ENCODE results near the gene MBP. TPM values are rescaled to one million over a fixed set of nuclear protein-coding genes. Genes with fewer than 3 reads are reported as not detected.
"Not testable (repeated sequence)": the region's sequence is repeated elsewhere in the genome, so short reads cannot be mapped to it uniquely, and the experiment has no call there.

The MBP gene
- total RNA-seq, 1 experiment from 2014 or later, result 4.5 TPM

GRCh38 chr18:76953583-76954233 lies 178.9 kb downstream of the MBP start:
- Histone ChIP-seq H3K4me3 (ENCODE audit: insufficient read depth, low read depth, low read length) (no peak overlapping the region), H3K36me3 (replicated peaks; ENCODE audit: control insufficient read depth, insufficient read depth, low read length) (peaks cover 5% of the 10 kb centered on the region), H3K27me3 (ENCODE audit: control insufficient read depth, insufficient read depth, low read length) (no peaks in the 10 kb centered on the region)
- DNase-seq, result no peak

- no peak for DNase-seq
- no peak overlapping the region for H3K4me3 ChIP-seq (ENCODE audit: insufficient read depth, low read depth, low read length)
- H3K27me3 ChIP-seq (ENCODE audit: control insufficient read depth, insufficient read depth, low read length), result no peaks in the 10 kb centered on the region
- peaks cover 2% of the 10 kb centered on the region for H3K36me3 ChIP-seq (replicated peaks; ENCODE audit: control insufficient read depth, insufficient read depth, low read length)
These were observed 179.4 kb downstream of the MBP start for GRCh38 chr18:76953156-76953555.

- Histone ChIP-seq H3K4me3 (ENCODE audit: insufficient read depth, low read depth, low read length) (no peak overlapping the region), H3K36me3 (replicated peaks; ENCODE audit: control insufficient read depth, insufficient read depth, low read length) (peaks cover 2% of the 10 kb centered on the region), H3K27me3 (ENCODE audit: control insufficient read depth, insufficient read depth, low read length) (no peaks in the 10 kb centered on the region)
- DNase-seq, result no peak
These were observed 179.8 kb downstream of the MBP start for GRCh38 chr18:76952747-76953146.

- H3K36me3 ChIP-seq (replicated peaks; ENCODE audit: control insufficient read depth, insufficient read depth, low read length), result peaks cover 2% of the 10 kb centered on the region
- H3K27me3 ChIP-seq (ENCODE audit: control insufficient read depth, insufficient read depth, low read length), result no peaks in the 10 kb centered on the region
- no peak for DNase-seq
- H3K4me3 ChIP-seq (ENCODE audit: insufficient read depth, low read depth, low read length), result no peak overlapping the region
These were observed 180.9 kb downstream of the MBP start for GRCh38 chr18:76951456-76952247.

- Histone ChIP-seq H3K27me3 (ENCODE audit: control insufficient read depth, insufficient read depth, low read length) (no peaks in the 10 kb centered on the region), H3K36me3 (replicated peaks; ENCODE audit: control insufficient read depth, insufficient read depth, low read length) (peaks cover 2% of the 10 kb centered on the region; the same call in 1 of the 2 replicates), H3K4me3 (ENCODE audit: insufficient read depth, low read depth, low read length) (no peak overlapping the region)
- no peak for DNase-seq
These were observed 184.2 kb downstream of the MBP start for GRCh38 chr18:76948345-76948744.

GRCh38 chr18:76944346-76944745 lies 188.2 kb downstream of the MBP start:
- not testable (repeated sequence) for H3K27me3 ChIP-seq (ENCODE audit: control insufficient read depth, insufficient read depth, low read length); DNase-seq; H3K4me3 ChIP-seq (ENCODE audit: insufficient read depth, low read depth, low read length)

GRCh38 chr18:76943542-76944339 lies 188.8 kb downstream of the MBP start:
- no peak for DNase-seq
- Histone ChIP-seq H3K4me3 (ENCODE audit: insufficient read depth, low read depth, low read length) (no peak overlapping the region), H3K27me3 (ENCODE audit: control insufficient read depth, insufficient read depth, low read length) (no peaks in the 10 kb centered on the region), H3K36me3 (replicated peaks; ENCODE audit: control insufficient read depth, insufficient read depth, low read length) (peaks cover under 1% of the 10 kb centered on the region)

More at GRCh38 chr18:76944346-76944745, 188.2 kb downstream of the MBP start:
- H3K36me3 ChIP-seq (replicated peaks; ENCODE audit: control insufficient read depth, insufficient read depth, low read length), result not testable (repeated sequence)

GRCh38 chr18:76941284-76941683 lies 191.3 kb downstream of the MBP start:
- DNase-seq, result no peak
- H3K36me3 ChIP-seq (replicated peaks; ENCODE audit: control insufficient read depth, insufficient read depth, low read length), result peaks cover 4% of the 10 kb centered on the region

GRCh38 chr18:76938619-76939018 lies 194.0 kb downstream of the MBP start:
- Histone ChIP-seq H3K36me3 (replicated peaks; ENCODE audit: control insufficient read depth, insufficient read depth, low read length) (peaks cover 4% of the 10 kb centered on the region), H3K4me3 (ENCODE audit: insufficient read depth, low read depth, low read length) (no peak overlapping the region), H3K27me3 (ENCODE audit: control insufficient read depth, insufficient read depth, low read length) (no peaks in the 10 kb centered on the region)
- DNase-seq, result no peak

More at GRCh38 chr18:76941284-76941683, 191.3 kb downstream of the MBP start:
- no peak overlapping the region for H3K4me3 ChIP-seq (ENCODE audit: insufficient read depth, low read depth, low read length)
- no peaks in the 10 kb centered on the region for H3K27me3 ChIP-seq (ENCODE audit: control insufficient read depth, insufficient read depth, low read length)

- Histone ChIP-seq H3K27me3 (ENCODE audit: control insufficient read depth, insufficient read depth, low read length) (no peaks in the 10 kb centered on the region), H3K36me3 (replicated peaks; ENCODE audit: control insufficient read depth, insufficient read depth, low read length) (peaks cover 4% of the 10 kb centered on the region), H3K4me3 (ENCODE audit: insufficient read depth, low read depth, low read length) (no peak overlapping the region)
- no peak for DNase-seq
These were observed 195.0 kb downstream of the MBP start for GRCh38 chr18:76937597-76937996.

- H3K27me3 ChIP-seq (ENCODE audit: control insufficient read depth, insufficient read depth, low read length), result no peaks in the 10 kb centered on the region
- DNase-seq, result no peak
- peaks cover 4% of the 10 kb centered on the region for H3K36me3 ChIP-seq (replicated peaks; ENCODE audit: control insufficient read depth, insufficient read depth, low read length)
- H3K4me3 ChIP-seq (ENCODE audit: insufficient read depth, low read depth, low read length), result no peak overlapping the region
These were observed 195.7 kb downstream of the MBP start for GRCh38 chr18:76936877-76937276.

- no peaks in the 10 kb centered on the region for H3K27me3 ChIP-seq (ENCODE audit: control insufficient read depth, insufficient read depth, low read length)
- DNase-seq, result no peak
- no peak overlapping the region for H3K4me3 ChIP-seq (ENCODE audit: insufficient read depth, low read depth, low read length)
- peaks cover 4% of the 10 kb centered on the region for H3K36me3 ChIP-seq (replicated peaks; ENCODE audit: control insufficient read depth, insufficient read depth, low read length)
These were observed 196.8 kb downstream of the MBP start for GRCh38 chr18:76935722-76936337.

- H3K27me3 ChIP-seq (ENCODE audit: control insufficient read depth, insufficient read depth, low read length), result no peaks in the 10 kb centered on the region
- H3K36me3 ChIP-seq (replicated peaks; ENCODE audit: control insufficient read depth, insufficient read depth, low read length), result peaks cover 1% of the 10 kb centered on the region
- no peak for DNase-seq
- no peak overlapping the region for H3K4me3 ChIP-seq (ENCODE audit: insufficient read depth, low read depth, low read length)
These were observed 200.4 kb downstream of the MBP start for GRCh38 chr18:76932026-76932819.

- no peak overlapping the region for H3K4me3 ChIP-seq (ENCODE audit: insufficient read depth, low read depth, low read length)
- peaks cover 5% of the 10 kb centered on the region for H3K36me3 ChIP-seq (replicated peaks; ENCODE audit: control insufficient read depth, insufficient read depth, low read length)
- no peaks in the 10 kb centered on the region for H3K27me3 ChIP-seq (ENCODE audit: control insufficient read depth, insufficient read depth, low read length)
- no peak for DNase-seq
These were observed 201.4 kb downstream of the MBP start for GRCh38 chr18:76931171-76931570.
